Liver (tissue), 3 donors: ENCODE data around the gene GRAP2.

Source experiments
- EGR1 ChIP-seq, 2 donors: IDR thresholded peaks; 2 replicates each; pipeline ENCODE4 v1.6.1; 2016 to 2018; ENCODE audit warnings: antibody characterized with exemption in 2 of 2, low read depth in 2 of 2
- FOXA1 ChIP-seq: IDR thresholded peaks from 2 replicates; pipeline ENCODE4 v1.6.1; 2016; ENCODE audit warnings: antibody characterized with exemption
- RAD21 ChIP-seq, 2 donors: IDR thresholded peaks; 2 replicates each; pipeline ENCODE4 v1.6.1; 2016; ENCODE audit warnings: antibody characterized with exemption in 2 of 2, mild to moderate bottlenecking in 2 of 2
- TF ChIP-seq, protein P1 (sequence below): fragments of 150-350 bp; IDR thresholded peaks from 2 replicates; pipeline ENCODE4 v1.5.1; 2017; ENCODE audit warnings: improper control_type of control experiment, low read depth, low read length; ENCODE audit not compliant: missing input control
- donor health status: healthy.
- donor health status: healthy.

DNA sequence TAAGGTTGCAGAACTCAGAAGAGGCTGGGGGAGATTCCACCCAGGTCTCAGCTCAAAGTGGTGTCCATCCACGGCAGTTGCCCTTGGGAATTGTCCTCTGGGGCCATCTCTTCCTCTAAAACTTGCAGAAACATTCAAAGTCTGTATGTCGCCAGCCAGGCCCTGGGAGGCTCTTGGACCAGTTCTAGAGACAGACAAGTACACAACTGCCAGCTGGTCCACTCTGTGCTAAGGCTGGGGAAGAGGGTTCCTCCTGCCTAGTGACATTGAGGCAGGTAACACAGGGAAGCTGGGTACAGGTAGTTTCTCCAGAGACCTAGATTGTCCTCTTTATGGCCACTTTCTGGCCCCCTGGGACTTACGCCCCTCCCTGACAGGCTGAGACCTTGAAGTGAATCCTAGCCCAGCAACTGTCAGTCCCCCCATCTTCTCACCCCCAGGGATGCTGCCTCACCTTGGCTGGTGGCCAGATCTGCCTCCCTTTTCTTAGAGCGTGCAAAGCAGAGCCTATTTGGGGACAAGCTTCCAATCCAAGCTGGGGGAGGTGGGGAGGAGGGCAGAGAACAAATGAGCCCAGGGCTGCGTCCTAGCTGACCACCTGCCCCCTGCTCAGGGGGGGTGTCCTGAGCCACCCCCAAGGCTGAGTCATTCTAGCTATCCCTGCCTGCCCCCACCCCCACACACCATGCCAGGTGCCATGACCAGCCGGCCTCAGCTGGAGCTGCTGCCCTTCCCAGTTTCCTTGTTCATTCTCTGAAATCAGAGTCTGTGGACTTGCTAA is 102.2 kb downstream of the GRAP2 start:
- TF ChIP-seq EGR1 (IDR thresholded peaks at IDR 0.05; ENCODE audit: low read depth in 2 of 2) = no peak
- TF ChIP-seq, protein P1, sequence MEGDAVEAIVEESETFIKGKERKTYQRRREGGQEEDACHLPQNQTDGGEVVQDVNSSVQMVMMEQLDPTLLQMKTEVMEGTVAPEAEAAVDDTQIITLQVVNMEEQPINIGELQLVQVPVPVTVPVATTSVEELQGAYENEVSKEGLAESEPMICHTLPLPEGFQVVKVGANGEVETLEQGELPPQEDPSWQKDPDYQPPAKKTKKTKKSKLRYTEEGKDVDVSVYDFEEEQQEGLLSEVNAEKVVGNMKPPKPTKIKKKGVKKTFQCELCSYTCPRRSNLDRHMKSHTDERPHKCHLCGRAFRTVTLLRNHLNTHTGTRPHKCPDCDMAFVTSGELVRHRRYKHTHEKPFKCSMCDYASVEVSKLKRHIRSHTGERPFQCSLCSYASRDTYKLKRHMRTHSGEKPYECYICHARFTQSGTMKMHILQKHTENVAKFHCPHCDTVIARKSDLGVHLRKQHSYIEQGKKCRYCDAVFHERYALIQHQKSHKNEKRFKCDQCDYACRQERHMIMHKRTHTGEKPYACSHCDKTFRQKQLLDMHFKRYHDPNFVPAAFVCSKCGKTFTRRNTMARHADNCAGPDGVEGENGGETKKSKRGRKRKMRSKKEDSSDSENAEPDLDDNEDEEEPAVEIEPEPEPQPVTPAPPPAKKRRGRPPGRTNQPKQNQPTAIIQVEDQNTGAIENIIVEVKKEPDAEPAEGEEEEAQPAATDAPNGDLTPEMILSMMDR = no peak
- no peak for TF ChIP-seq FOXA1
- TF ChIP-seq RAD21 (IDR thresholded peaks at IDR 0.05) = no peak
